ENCODE data around the gene BSDC1. TPM values are rescaled to one million over a fixed set of nuclear protein-coding genes. Genes with fewer than 3 reads are reported as not detected.

Gene BSDC1
- total RNA-seq, 4 donors from 2014 or later, result 96.0 to 140 (median 120) TPM

DNA sequence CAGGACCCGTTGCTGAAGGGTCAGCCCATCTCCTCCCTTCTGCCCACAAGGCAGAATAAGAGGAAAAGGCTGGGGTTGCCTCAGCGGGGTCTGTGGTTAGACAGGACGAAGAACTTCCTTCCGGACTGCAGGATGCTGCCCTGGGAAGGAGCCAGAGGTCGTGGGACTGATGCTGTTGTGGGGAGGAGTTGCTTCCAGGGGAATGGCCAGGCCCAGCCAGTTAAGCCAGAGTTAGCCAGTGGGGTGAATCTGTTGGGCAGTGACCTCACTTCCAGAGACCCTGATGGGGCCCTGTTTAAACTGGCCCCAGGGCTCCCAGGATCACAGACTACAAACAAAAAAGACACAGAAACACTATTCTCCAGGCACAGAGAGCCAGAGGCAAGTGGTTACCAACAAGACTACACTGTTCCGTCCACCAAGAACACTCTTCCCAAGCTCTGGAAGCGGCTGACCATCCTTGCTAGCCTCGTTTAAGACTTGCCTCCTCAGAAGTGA, 45.0 kb downstream of the BSDC1 start:
- WGBS, result 40% methylated on average over 3 of the region's 8 CpGs
- TF ChIP-seq EP300 (IDR thresholded peaks at IDR 0.05) (no peak), POLR2AphosphoS5 (IDR thresholded peaks at IDR 0.05) (no peak), POLR2A (IDR thresholded peaks at IDR 0.05) (no peak)
- TF ChIP-seq, protein P1, sequence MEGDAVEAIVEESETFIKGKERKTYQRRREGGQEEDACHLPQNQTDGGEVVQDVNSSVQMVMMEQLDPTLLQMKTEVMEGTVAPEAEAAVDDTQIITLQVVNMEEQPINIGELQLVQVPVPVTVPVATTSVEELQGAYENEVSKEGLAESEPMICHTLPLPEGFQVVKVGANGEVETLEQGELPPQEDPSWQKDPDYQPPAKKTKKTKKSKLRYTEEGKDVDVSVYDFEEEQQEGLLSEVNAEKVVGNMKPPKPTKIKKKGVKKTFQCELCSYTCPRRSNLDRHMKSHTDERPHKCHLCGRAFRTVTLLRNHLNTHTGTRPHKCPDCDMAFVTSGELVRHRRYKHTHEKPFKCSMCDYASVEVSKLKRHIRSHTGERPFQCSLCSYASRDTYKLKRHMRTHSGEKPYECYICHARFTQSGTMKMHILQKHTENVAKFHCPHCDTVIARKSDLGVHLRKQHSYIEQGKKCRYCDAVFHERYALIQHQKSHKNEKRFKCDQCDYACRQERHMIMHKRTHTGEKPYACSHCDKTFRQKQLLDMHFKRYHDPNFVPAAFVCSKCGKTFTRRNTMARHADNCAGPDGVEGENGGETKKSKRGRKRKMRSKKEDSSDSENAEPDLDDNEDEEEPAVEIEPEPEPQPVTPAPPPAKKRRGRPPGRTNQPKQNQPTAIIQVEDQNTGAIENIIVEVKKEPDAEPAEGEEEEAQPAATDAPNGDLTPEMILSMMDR (IDR thresholded peaks at IDR 0.05), result no peak
- no peak overlapping the region for H3K27ac ChIP-seq
- no peaks in the 10 kb centered on the region for H3K27me3 ChIP-seq
- DNase-seq (ENCODE audit: low spot score in 2 of 2), result no peak
- H3K4me3 ChIP-seq, result no peak overlapping the region
- no peaks in the 10 kb centered on the region for H3K9me3 ChIP-seq
- H3K36me3 ChIP-seq, result no peaks in the 10 kb centered on the region
- H3K4me1 ChIP-seq, result peaks cover 41% of the 10 kb centered on the region

DNA sequence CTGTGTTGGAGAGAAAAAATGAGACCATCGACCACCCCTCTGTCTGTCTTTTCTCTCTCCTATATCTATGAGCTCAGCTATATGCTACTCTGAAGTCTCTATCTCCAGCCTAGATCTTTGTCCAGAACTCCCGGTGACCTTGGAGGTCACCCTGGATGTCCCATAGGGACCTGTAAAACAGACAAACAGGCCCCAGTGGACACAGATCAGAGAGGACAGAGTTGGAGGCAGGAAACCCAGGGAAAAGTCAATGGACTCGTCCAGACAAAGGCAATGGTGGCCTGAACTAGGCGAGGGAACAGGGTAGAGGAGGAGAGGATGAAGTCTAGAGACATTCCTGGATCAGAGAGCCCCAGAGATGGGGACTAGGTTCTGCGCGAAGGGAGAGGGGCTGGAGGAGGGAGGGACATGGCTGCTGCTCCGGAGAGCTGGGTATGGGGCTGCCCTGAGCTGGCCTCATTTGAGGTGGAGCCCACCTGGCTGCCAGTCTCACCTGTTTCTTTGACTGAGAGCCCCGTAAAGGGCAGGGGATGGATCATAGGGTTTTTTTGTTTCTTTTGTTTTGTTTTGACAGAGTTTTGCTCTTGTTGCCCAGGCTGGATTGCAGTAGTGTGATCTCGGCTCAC, 47.6 kb downstream of the BSDC1 start:
- TF ChIP-seq, protein P1 (IDR thresholded peaks at IDR 0.05), result no peak
- no peak for TF ChIP-seq POLR2A (IDR thresholded peaks at IDR 0.05)
- TF ChIP-seq POLR2AphosphoS5 (IDR thresholded peaks at IDR 0.05), result no peak
- TF ChIP-seq EP300 (IDR thresholded peaks at IDR 0.05), result no peak
- H3K4me1 ChIP-seq, result peaks cover 22% of the 10 kb centered on the region
- DNase-seq (ENCODE audit: low spot score in 2 of 2), result no peak
- H3K9me3 ChIP-seq, result no peaks in the 10 kb centered on the region
- 78% methylated on average over 9 of the region's 9 CpGs for WGBS
- no peaks in the 10 kb centered on the region for H3K27me3 ChIP-seq
- no peak overlapping the region for H3K27ac ChIP-seq
- H3K4me3 ChIP-seq, result no peak overlapping the region
- no peaks in the 10 kb centered on the region for H3K36me3 ChIP-seq

DNA sequence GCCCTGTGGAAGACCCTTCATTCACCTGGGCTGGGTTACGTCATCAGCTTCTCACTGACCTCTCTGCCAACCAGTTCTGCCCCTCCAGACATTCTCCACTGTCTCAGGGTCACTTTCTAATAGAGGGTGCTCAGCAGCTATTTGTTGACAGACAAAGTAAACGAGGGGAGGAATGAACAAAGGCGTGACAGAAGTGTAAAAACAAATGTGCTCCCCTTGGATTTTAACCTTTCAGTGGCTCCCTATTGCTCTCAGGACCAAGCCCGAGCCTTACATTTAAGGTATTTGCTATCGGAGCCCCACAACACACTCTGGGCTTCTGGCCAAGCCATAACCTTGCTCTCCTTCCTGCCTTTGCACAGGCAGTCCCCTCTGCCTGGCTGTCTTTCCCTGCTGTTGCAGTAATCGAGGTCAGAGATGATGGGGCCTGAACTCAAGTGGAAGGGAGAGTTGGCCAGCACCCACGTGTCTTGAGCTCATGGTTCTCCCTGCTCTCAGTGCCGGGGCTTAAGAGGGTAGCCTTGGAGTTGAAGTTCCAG, 48.9 kb downstream of the BSDC1 start:
- Histone ChIP-seq H3K27ac (no peak overlapping the region), H3K4me3 (no peak overlapping the region), H3K27me3 (no peaks in the 10 kb centered on the region), H3K9me3 (no peaks in the 10 kb centered on the region), H3K4me1 (peaks cover 20% of the 10 kb centered on the region), H3K36me3 (no peaks in the 10 kb centered on the region)
- DNase-seq (ENCODE audit: low spot score in 2 of 2), result no peak
- TF ChIP-seq POLR2AphosphoS5 (IDR thresholded peaks at IDR 0.05) (no peak), POLR2A (IDR thresholded peaks at IDR 0.05) (no peak), EP300 (IDR thresholded peaks at IDR 0.05) (no peak)
- TF ChIP-seq, protein P1 (IDR thresholded peaks at IDR 0.05), result no peak
- 64% methylated on average over 8 of the region's 8 CpGs for WGBS

DNA sequence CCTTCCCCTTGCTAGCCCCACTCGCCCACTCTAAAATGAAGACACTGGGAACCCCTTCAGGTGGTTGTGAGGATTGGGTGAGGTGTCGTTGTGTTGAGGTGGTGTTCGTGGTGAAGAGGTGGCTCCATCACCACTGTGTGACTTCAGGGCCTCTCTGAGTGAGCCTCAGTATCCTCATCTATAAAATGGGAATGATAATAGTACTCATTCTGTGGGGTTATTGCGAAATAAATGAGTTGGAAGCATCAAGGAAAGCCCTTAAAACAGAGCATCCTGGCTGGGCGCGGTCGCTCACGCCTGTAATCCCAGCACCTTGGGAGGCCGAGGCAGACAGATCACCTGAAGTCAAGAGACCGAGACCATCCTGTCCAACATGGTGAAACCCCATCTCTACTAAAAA, 51.5 kb downstream of the BSDC1 start:
- no peak overlapping the region for H3K4me3 ChIP-seq
- 91% methylated on average over 10 of the region's 10 CpGs for WGBS

DNA sequence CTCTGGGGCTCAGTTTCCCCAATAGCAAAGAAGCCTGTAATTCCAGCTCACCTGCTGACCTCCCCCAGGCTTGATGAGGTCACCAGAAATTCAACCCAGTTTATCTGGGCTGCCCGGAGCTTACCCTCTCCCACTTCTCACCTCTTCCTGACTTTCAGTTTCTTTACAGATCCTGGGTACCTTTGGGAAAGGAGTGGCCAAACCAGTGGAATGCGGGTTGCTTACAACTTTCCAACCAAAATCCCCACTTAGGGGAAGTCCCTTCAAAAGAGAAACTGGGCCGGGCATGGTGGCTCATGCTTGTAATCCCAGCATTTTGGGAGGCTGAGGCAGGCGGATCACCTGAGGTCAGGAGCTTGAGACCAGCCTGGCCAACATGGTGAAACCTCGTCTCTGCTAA, 52.3 kb downstream of the BSDC1 start:
- no peaks in the 10 kb centered on the region for H3K9me3 ChIP-seq
- no peak for DNase-seq (ENCODE audit: low spot score in 2 of 2)
- H3K36me3 ChIP-seq, result no peaks in the 10 kb centered on the region
- TF ChIP-seq, protein P1 (IDR thresholded peaks at IDR 0.05), result no peak
- TF ChIP-seq POLR2AphosphoS5 (IDR thresholded peaks at IDR 0.05) (no peak), EP300 (IDR thresholded peaks at IDR 0.05) (no peak), POLR2A (IDR thresholded peaks at IDR 0.05) (no peak)
- WGBS, result 35% methylated on average over 5 of the region's 5 CpGs
- H3K27me3 ChIP-seq, result no peaks in the 10 kb centered on the region
- H3K27ac ChIP-seq, result no peak overlapping the region
- peaks cover 31% of the 10 kb centered on the region for H3K4me1 ChIP-seq
- H3K4me3 ChIP-seq, result no peak overlapping the region

More for the DNA sequence above, 51.5 kb downstream of the BSDC1 start:
- H3K36me3 ChIP-seq, result no peaks in the 10 kb centered on the region
- H3K9me3 ChIP-seq, result no peaks in the 10 kb centered on the region
- H3K4me1 ChIP-seq, result peaks cover 24% of the 10 kb centered on the region
- H3K27ac ChIP-seq, result no peak overlapping the region
- TF ChIP-seq POLR2A (IDR thresholded peaks at IDR 0.05) (no peak), EP300 (IDR thresholded peaks at IDR 0.05) (no peak)
- TF ChIP-seq, protein P1 (IDR thresholded peaks at IDR 0.05), result no peak
- no peak for DNase-seq (ENCODE audit: low spot score in 2 of 2)
- H3K27me3 ChIP-seq, result no peaks in the 10 kb centered on the region

Measured in suprapubic skin (tissue), 4 donors.